Colonic mucosa (tissue), 4 donors: Measurements from ENCODE around the gene LYPD5. TPM values are rescaled to one million over a fixed set of nuclear protein-coding genes. Genes with fewer than 3 reads are reported as not detected.

ENCODE experiments used
- DNase-seq: peaks from one replicate; pipeline ENCODE4 v3.0.0-alpha.2; 2020
- H3K27ac ChIP-seq: fragments of 200-600 bp; one replicate; pipeline ENCODE4 v1.8.0; 2021
- H3K27me3 ChIP-seq: fragments of 200-600 bp; one replicate; pipeline ENCODE4 v1.8.0; 2021
- H3K36me3 ChIP-seq: fragments of 200-600 bp; one replicate; pipeline ENCODE4 v1.8.0; 2021
- H3K4me1 ChIP-seq: fragments of 200-600 bp; one replicate; pipeline ENCODE4 v1.8.0; 2021; ENCODE audit warnings: mild to moderate bottlenecking
- H3K4me3 ChIP-seq: fragments of 200-600 bp; one replicate; pipeline ENCODE4 v1.8.0; 2021
- H3K9ac ChIP-seq, 2 donors: one replicate each; pipeline ENCODE4 v1.7.0; 2013; ENCODE audit warnings: control low read depth in 2 of 2, low read depth in 2 of 2, low read length in 2 of 2
- H3K9me3 ChIP-seq: fragments of 200-600 bp; one replicate; pipeline ENCODE4 v1.8.0; 2021
- intact Hi-C: fragments of 100-400 bp; cut with DNase I; formaldehyde crosslinking; loops from one replicate; pipeline ENCODE4 v1.14.1; 2022
- total RNA-seq, 2 donors: library from RNA; stranded (reverse); fragmentation: NEBNext Ultra II Directional in 1 of 2; extraction: Animal tissue kit (Norgen Biotek cat#: 25700) in 1 of 2; gene quantifications; one replicate each; pipeline ENCODE4 v1.2.1, GENCODE V29; 2021
- TF ChIP-seq, protein P1 (sequence below): fragments of 200-600 bp; IDR thresholded peaks from one replicate; pipeline ENCODE4 v1.8.0; 2022; ENCODE audit warnings: antibody characterized with exemption, mild to moderate bottlenecking
- donor health status: healthy.
- donor health status: DM: no; HTN: no; CAD: no.
- donor health status: DM: no; HTN: no; CAD: no.

The LYPD5 gene
- total RNA-seq, 2 donors from 2014 or later, result 3.3 to 3.9 TPM

DNA sequence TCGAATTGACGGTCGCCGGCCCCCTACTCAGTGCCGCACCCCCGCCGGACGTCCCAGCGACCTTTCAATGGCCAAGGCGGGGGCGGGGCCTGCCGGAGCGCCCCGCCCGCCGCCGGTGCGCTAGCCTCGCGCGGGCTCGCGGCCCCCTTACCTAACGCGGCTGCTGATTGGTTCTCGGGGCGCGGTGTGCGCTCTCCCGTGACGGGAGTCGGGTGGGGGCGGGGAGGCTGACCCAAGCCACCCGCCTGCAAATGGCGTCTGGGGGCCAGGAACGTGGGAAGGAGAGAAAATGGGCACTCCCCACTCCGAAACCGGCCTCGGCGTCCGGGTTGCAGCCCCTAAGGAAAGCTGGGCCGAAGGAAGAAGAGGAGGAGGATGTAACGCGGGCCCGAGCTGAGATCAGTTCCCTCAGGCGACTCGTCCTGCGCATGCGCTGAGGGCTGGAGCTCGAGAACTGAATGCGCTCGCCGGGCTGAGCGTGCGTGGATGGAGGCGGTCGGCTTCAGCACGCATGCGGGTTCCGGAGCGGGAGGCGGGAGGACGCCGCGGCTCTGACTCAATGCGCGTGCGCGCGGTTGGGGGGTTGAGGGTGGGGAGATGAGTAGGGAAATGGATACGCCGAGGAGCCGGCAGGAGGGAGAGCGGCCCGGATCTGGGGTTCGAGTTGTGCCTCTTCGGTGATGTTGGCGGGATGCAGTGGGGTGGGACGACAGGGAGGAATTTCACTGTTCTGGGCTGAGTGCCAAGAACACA, 47.6 kb downstream of the LYPD5 start, which contains the start of gene SMG9:
SMG9 (minus strand) TSS at position 460 of the 753 bp plus-strand sequence. CDS start 4,221 bp downstream, outside the sequence.
- Histone ChIP-seq H3K4me3 (peak within 1 kb of the TSS; percentile 75), H3K9me3 (no peaks in the 10 kb centered on the region), H3K36me3 (peaks cover 5% of the 10 kb centered on the region), H3K27me3 (no peaks in the 10 kb centered on the region), H3K9ac (peak within 1 kb of the TSS; percentile 92 to 93), H3K27ac (peak within 1 kb of the TSS; percentile 100), H3K4me1 (peaks cover 8% of the 10 kb centered on the region)
- intact Hi-C loops, result no loop called here
- DNase-seq, result peak; percentile 98
- TF ChIP-seq, protein P1, sequence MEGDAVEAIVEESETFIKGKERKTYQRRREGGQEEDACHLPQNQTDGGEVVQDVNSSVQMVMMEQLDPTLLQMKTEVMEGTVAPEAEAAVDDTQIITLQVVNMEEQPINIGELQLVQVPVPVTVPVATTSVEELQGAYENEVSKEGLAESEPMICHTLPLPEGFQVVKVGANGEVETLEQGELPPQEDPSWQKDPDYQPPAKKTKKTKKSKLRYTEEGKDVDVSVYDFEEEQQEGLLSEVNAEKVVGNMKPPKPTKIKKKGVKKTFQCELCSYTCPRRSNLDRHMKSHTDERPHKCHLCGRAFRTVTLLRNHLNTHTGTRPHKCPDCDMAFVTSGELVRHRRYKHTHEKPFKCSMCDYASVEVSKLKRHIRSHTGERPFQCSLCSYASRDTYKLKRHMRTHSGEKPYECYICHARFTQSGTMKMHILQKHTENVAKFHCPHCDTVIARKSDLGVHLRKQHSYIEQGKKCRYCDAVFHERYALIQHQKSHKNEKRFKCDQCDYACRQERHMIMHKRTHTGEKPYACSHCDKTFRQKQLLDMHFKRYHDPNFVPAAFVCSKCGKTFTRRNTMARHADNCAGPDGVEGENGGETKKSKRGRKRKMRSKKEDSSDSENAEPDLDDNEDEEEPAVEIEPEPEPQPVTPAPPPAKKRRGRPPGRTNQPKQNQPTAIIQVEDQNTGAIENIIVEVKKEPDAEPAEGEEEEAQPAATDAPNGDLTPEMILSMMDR, result no peak

DNA sequence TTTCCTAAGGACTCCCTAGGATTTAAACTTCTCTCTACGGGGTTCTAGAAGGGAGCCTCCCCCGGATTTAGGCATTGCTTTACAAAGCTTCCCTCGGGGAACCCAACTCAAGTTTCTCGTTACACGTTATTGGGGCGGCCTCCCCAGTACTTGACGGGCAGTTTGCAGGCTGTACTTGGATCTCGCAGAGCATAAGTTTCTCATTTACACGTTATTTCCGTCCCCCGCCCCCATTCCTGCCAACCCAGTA, 48.1 kb downstream of the LYPD5 start:
- no peaks in the 10 kb centered on the region for H3K27me3 ChIP-seq
- H3K4me1 ChIP-seq, result peaks cover 8% of the 10 kb centered on the region
- intact Hi-C loops, result no loop called here
- TF ChIP-seq, protein P1, result no peak
- no peak for DNase-seq
- H3K9me3 ChIP-seq, result no peaks in the 10 kb centered on the region
- peaks cover 7% of the 10 kb centered on the region for H3K36me3 ChIP-seq
- peak overlapping the region; percentile 92 to 93 for H3K9ac ChIP-seq
- peak overlapping the region; percentile 100 for H3K27ac ChIP-seq
- peak overlapping the region; percentile 75 for H3K4me3 ChIP-seq

DNA sequence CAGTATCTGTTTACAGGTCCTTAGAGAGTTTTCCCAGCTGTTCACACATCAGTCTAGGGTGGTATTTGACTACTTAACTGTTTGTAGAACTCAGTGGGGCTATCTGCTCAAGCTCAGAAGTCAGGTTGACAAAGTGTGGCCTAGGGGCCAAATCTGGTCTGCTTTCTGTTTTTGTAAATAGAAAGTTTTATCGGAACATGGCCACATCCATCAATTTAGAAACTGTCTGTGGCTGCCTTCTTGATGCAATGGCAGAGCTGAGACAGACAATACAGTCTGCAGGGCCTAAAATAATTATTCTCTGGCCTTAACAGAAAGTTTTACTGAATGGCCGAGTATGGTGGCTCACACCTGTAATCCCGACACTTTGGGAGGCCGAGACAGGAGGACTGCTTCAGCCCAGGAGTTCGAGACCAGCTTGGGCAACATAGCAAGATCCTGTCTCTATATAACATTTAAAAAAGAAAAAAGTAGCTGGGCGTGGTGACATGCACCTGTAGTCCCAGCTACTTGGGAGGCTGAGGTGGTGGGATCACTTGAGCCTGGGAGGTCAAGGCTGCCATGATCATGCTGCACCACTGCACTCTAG, 49.9 kb downstream of the LYPD5 start:
- intact Hi-C loops, result no loop called here
- TF ChIP-seq, protein P1, result no peak
- H3K9ac ChIP-seq, result no peak overlapping the region
- peaks cover 7% of the 10 kb centered on the region for H3K36me3 ChIP-seq
- no peaks in the 10 kb centered on the region for H3K27me3 ChIP-seq
- DNase-seq, result no peak
- no peaks in the 10 kb centered on the region for H3K9me3 ChIP-seq
- peaks cover 8% of the 10 kb centered on the region for H3K4me1 ChIP-seq
- no peak overlapping the region for H3K4me3 ChIP-seq
- H3K27ac ChIP-seq, result peak overlapping the region; percentile 100

DNA sequence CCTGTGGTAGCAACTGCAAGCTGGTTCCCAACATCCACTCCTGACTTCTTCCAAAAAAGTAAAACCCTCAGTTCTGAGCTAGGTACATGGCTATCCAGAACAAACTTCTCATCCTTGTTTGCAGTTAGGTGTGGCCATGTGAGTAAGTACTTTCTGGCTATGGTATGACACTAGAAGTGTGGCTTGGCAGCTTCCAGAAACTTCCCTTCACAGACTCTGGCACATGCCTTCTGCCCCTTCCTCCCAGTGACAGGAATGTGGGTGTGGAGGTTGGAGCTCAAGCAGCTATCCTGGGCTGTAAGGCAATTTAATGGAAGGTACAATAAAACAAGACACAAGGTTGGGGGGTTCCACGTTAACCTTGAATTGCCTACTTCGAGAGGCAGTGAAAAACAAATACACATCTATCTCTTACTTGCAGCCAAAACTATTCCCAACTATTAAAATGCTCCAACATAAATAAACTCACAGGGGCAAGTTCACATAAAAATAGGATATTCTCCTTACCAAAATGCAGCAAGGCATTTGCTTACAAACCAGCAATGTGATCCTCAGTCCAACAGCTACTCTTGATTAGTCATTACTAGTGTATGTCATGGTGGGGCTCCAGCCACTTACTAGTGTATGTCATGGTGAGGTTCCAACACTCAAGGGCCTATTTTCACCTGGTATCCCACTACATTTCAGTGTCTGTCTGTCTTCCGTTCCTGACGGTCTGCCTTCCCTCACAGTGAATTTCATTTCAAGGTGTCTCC, 50.6 kb downstream of the LYPD5 start:
- H3K36me3 ChIP-seq, result peaks cover 7% of the 10 kb centered on the region
- TF ChIP-seq, protein P1, result no peak
- H3K27ac ChIP-seq, result no peak overlapping the region

DNA sequence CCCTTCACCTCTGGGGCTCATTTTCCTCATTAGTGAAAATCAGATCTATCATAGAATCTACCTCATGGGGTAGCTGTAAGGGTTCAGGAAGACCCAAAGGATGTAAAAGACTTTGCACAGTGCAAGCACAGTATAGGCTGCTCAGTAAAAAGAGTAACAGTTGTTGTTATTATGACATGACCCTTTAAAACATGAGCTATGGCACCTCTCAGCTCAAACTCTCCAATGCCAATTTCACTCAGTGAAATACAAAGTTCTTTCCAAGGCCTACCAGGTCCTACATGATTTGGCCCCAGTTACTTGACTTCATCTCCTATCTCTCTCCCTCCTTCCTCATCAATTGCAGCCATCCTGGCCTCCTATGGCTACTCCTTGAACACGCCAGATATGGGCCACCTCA, 52.3 kb downstream of the LYPD5 start:
- Histone ChIP-seq H3K27ac (no peak overlapping the region), H3K9me3 (no peaks in the 10 kb centered on the region), H3K9ac (no peak overlapping the region), H3K36me3 (peaks cover 12% of the 10 kb centered on the region), H3K4me1 (peaks cover 8% of the 10 kb centered on the region), H3K27me3 (no peaks in the 10 kb centered on the region), H3K4me3 (no peak overlapping the region)
- intact Hi-C loops, result no loop called here
- TF ChIP-seq, protein P1, result no peak
- DNase-seq, result no peak

More for the DNA sequence above, 50.6 kb downstream of the LYPD5 start:
- intact Hi-C loops, result no loop called here
- peaks cover 8% of the 10 kb centered on the region for H3K4me1 ChIP-seq
- H3K9ac ChIP-seq, result no peak overlapping the region
- no peaks in the 10 kb centered on the region for H3K27me3 ChIP-seq
- no peaks in the 10 kb centered on the region for H3K9me3 ChIP-seq
- H3K4me3 ChIP-seq, result no peak overlapping the region
- DNase-seq, result no peak
